SK-N-SH (cell line): ENCODE measurements around the gene PRRC2B. TPM values are rescaled to one million over a fixed set of nuclear protein-coding genes. Genes with fewer than 3 reads are reported as not detected.
"Not testable (repeated sequence)": the region's sequence is repeated elsewhere in the genome, so short reads cannot be mapped to it uniquely, and the experiment has no call there.

Experiments
- CTCF ChIA-PET: fragments of 300-600, 350-600 bp; formaldehyde crosslinking; extraction: SDS; loops from one replicate; lab custom pipeline; 2021; lab: Yijun Ruan, JAX
- POLR2A ChIA-PET: fragments of 350-600 bp; sonication (Branson Sonifier 250); formaldehyde crosslinking; extraction: SDS; loops from one replicate; lab custom pipeline; 2020; ENCODE audit warnings: antibody characterized with exemption, inconsistent platforms; lab: Yijun Ruan, JAX
- DNase-seq: peaks from one replicate; pipeline ENCODE4 v3.0.0; 2012
- H2AFZ ChIP-seq: fragments of 200-600 bp; sonication (generic); 2 replicates; pipeline ENCODE4 v1.8.1; 2016; ENCODE audit warnings: antibody characterized with exemption, mild to moderate bottlenecking, low read depth
- H3F3A ChIP-seq: fragments of 200-600 bp; sonication (generic); replicated peaks from 2 replicates; pipeline ENCODE3; 2016; ENCODE audit warnings: antibody characterized with exemption, mild to moderate bottlenecking; ENCODE audit not compliant: insufficient read depth
- H3K27ac ChIP-seq, 2 experiments: fragments of 200-500 bp in 1 of 2; fragments of 200-600 bp in 1 of 2; sonication (Bioruptor generic) in 1 of 2; sonication (generic), shearing (Covaris generic) in 1 of 2; 2 replicates each; pipeline versions ENCODE4 v1.5.1 to v1.6.1; 2014 to 2016; ENCODE audit warnings: low read depth in 2 of 2, inconsistent platforms in 1 of 2, low read length in 1 of 2, mild to moderate bottlenecking in 1 of 2, mixed read lengths in 1 of 2
- H3K27me3 ChIP-seq: fragments of 200-600 bp; sonication (generic), shearing (Covaris generic); 2 replicates; pipeline ENCODE4 v1.6.1; 2016; ENCODE audit warnings: mixed run types; ENCODE audit not compliant: insufficient read depth
- H3K36me3 ChIP-seq, 2 experiments: fragments of 200-500 bp in 1 of 2; fragments of 200-600 bp in 1 of 2; sonication (Bioruptor generic) in 1 of 2; sonication (generic) in 1 of 2; replicated peaks in 1 of 2; 2 replicates each; pipeline versions ENCODE3 to v1.5.1; 2014 to 2016; ENCODE audit warnings: low read length in 1 of 2, mild to moderate bottlenecking in 1 of 2; ENCODE audit not compliant: insufficient read depth in 2 of 2, control insufficient read depth in 1 of 2
- H3K4me1 ChIP-seq, 2 experiments: fragments of 200-500 bp in 1 of 2; fragments of 200-600 bp in 1 of 2; sonication (Bioruptor generic) in 1 of 2; sonication (generic), shearing (Covaris generic) in 1 of 2; 2 replicates each; pipeline versions ENCODE4 v1.5.1 to v1.6.1; 2014 to 2016; ENCODE audit warnings: low read depth in 1 of 2, low read length in 1 of 2, mixed run types in 1 of 2; ENCODE audit not compliant: insufficient read depth in 2 of 2, control insufficient read depth in 1 of 2
- H3K4me2 ChIP-seq: fragments of 200-600 bp; sonication (generic), shearing (Covaris generic); 2 replicates; pipeline ENCODE4 v1.6.1; 2017; ENCODE audit warnings: mixed run types
- H3K4me3 ChIP-seq, 2 experiments: fragments of 200-500 bp in 1 of 2; fragments of 200-600 bp in 1 of 2; sonication (Bioruptor generic) in 1 of 2; sonication (generic), shearing (Covaris generic) in 1 of 2; 2 replicates each; pipeline versions ENCODE4 v1.5.1 to v1.8.1; 2014 to 2016; ENCODE audit warnings: low read depth in 2 of 2, inconsistent platforms in 1 of 2, low read length in 1 of 2, mild to moderate bottlenecking in 1 of 2, mixed read lengths in 1 of 2, moderate library complexity in 1 of 2
- H3K79me2 ChIP-seq: fragments of 200-600 bp; sonication (generic); 2 replicates; pipeline ENCODE4 v1.8.1; 2017; ENCODE audit warnings: mild to moderate bottlenecking; ENCODE audit not compliant: insufficient read depth
- H3K9ac ChIP-seq: fragments of 200-600 bp; sonication (generic); 2 replicates; pipeline ENCODE4 v1.6.1; 2017; ENCODE audit warnings: mixed run types
- H3K9me2 ChIP-seq: fragments of 200-600 bp; sonication (generic); 2 replicates; pipeline ENCODE4 v1.6.1; 2017; ENCODE audit warnings: mixed run types
- H3K9me3 ChIP-seq: fragments of 200-600 bp; sonication (generic); 2 replicates; pipeline ENCODE4 v1.6.1; 2017; ENCODE audit warnings: mixed run types, mild to moderate bottlenecking, moderate library complexity
- H4K20me1 ChIP-seq: fragments of 200-600 bp; sonication (generic); 2 replicates; pipeline ENCODE4 v1.6.1; 2017; ENCODE audit warnings: mild to moderate bottlenecking, mixed run types; ENCODE audit not compliant: insufficient read depth
- CHD2 ChIP-seq: fragments of 150-350 bp; IDR thresholded peaks from 2 replicates; pipeline ENCODE4 v1.6.1; 2018; ENCODE audit warnings: low read length; ENCODE audit not compliant: partially characterized antibody
- CTCF ChIP-seq: fragments of 200-600 bp; sonication (generic); IDR thresholded peaks from 2 replicates; pipeline ENCODE4 v1.6.1; 2017; ENCODE audit warnings: antibody characterized with exemption, mild to moderate bottlenecking, moderate library complexity
- ELF1 ChIP-seq: IDR thresholded peaks from 2 replicates; pipeline ENCODE4 v1.4.0; 2012
- GABPA ChIP-seq: IDR thresholded peaks from 2 replicates; pipeline ENCODE4 v1.4.0; 2012; ENCODE audit warnings: low read depth, mild to moderate bottlenecking
- MXI1 ChIP-seq: IDR thresholded peaks from 2 replicates; pipeline ENCODE4 v1.6.1; 2012; ENCODE audit warnings: mild to moderate bottlenecking, low read depth, low read length, improper control_type of control experiment
- NFIC ChIP-seq: IDR thresholded peaks from 2 replicates; pipeline ENCODE4 v1.4.0; 2012; ENCODE audit warnings: borderline replicate concordance
- RCOR1 ChIP-seq: fragments of 150-350 bp; IDR thresholded peaks from 2 replicates; pipeline ENCODE4 v1.6.1; 2017; ENCODE audit warnings: antibody characterized with exemption, low read length
- SIN3A ChIP-seq: IDR thresholded peaks from 2 replicates; pipeline ENCODE4 v1.6.1; 2012; ENCODE audit warnings: low read depth, mild to moderate bottlenecking, low read length, moderate library complexity, borderline replicate concordance
- TAF1 ChIP-seq: IDR thresholded peaks from 2 replicates; pipeline ENCODE4 v1.6.1; 2012; ENCODE audit warnings: low read depth, mild to moderate bottlenecking, low read length, moderate library complexity, borderline replicate concordance
- TCF12 ChIP-seq: IDR thresholded peaks from 2 replicates; pipeline ENCODE4 v1.4.0; 2012
- TEAD4 ChIP-seq: IDR thresholded peaks from 2 replicates; pipeline ENCODE4 v1.4.0; 2012; ENCODE audit warnings: mild to moderate bottlenecking, borderline replicate concordance; ENCODE audit not compliant: insufficient read depth
- YY1 ChIP-seq: IDR thresholded peaks from 2 replicates; pipeline ENCODE4 v1.4.0; 2012; ENCODE audit warnings: low read depth, mild to moderate bottlenecking
- WGBS: methylation state at CpG from one replicate; pipeline ENCODE4 v1.1.6; 2017; ENCODE audit warnings: low lambda C conversion rate; 5-methylcytosine and 5-hydroxymethylcytosine counted together
- polyA plus RNA-seq, 3 experiments: library from polyadenylated mRNA; depleted of rRNA; stranded (reverse); fragments of >200 nt; gene quantifications; 2 replicates each; pipeline ENCODE4 v1.2.3, GENCODE V29; 2012
- TF ChIP-seq, protein P1 (sequence below): fragments of 150-350 bp; IDR thresholded peaks from 2 replicates; pipeline ENCODE4 v1.6.1; 2017; ENCODE audit warnings: antibody characterized with exemption, low read length, low read depth, borderline replicate concordance

Gene PRRC2B
- polyA plus RNA-seq, 1 of the 3 experiments (the other 2 are of a cell fraction): 26.3 TPM

DNA sequence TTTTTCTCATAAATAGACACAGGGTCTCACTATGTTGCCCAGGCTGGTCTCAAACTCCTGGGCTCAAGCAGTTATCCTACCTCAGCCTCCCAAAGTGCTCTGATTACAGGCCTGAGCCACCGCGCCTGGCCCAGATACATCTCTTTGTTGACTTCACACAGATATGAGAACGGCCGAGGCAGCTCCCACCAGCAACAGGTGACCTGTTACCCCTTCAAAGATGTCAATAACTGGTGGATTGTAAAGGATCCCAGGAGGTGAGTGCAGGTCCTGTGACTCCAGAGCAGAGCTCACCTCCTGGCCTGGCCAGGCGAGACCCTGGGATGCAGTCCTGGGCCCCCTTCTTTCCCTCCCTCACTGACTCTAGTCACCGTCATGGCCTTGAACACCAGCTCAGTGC is 118.0 kb downstream of the PRRC2B start (continued):
- TF ChIP-seq CTCF: no peak
- no peak for TF ChIP-seq SIN3A

GRCh38 chr9:131513177-131513576 is 119.3 kb downstream of the PRRC2B start:
- ChIA-PET CTCF (interaction anchor here (0.7 to 2.1 kb wide), 3 partner anchors 10 to 163 kb away, joined by 3 to 6 read pairs (median 4); partner anchors contain the start of gene POMT1), POLR2A (no interaction called here)
- no peak overlapping the region for H3K4me3 ChIP-seq
- no peak overlapping the region for H2AFZ ChIP-seq
- no peaks in the 10 kb centered on the region for H3K27me3 ChIP-seq
- H3K4me1 ChIP-seq: no peaks in the 10 kb centered on the region
- H3K27ac ChIP-seq: no peak overlapping the region
- H3K9me3 ChIP-seq: no peaks in the 10 kb centered on the region
- H3K9me2 ChIP-seq: no peaks in the 10 kb centered on the region
- no peaks in the 10 kb centered on the region for H3F3A ChIP-seq
- peaks cover 2% of the 10 kb centered on the region; the same call in 1 of the 2 replicates for H3K79me2 ChIP-seq
- no peak for DNase-seq
- no peak overlapping the region for H3K9ac ChIP-seq
- H3K4me2 ChIP-seq: no peak overlapping the region
- H4K20me1 ChIP-seq: no peaks in the 10 kb centered on the region
- peaks cover 12 to 69% of the 10 kb centered on the region in 2 experiments for H3K36me3 ChIP-seq
- TF ChIP-seq, protein P1, sequence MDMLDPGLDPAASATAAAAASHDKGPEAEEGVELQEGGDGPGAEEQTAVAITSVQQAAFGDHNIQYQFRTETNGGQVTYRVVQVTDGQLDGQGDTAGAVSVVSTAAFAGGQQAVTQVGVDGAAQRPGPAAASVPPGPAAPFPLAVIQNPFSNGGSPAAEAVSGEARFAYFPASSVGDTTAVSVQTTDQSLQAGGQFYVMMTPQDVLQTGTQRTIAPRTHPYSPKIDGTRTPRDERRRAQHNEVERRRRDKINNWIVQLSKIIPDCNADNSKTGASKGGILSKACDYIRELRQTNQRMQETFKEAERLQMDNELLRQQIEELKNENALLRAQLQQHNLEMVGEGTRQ: no peak
- TF ChIP-seq ELF1: no peak
- TF ChIP-seq MXI1: no peak
- no peak for TF ChIP-seq SIN3A
- no peak for TF ChIP-seq TCF12
- TF ChIP-seq YY1: no peak
- no peak for TF ChIP-seq RCOR1
- TF ChIP-seq GABPA: no peak
- TF ChIP-seq TAF1: no peak
- no peak for TF ChIP-seq CTCF
- no peak for TF ChIP-seq NFIC
- no peak for TF ChIP-seq CHD2
- TF ChIP-seq TEAD4: no peak
- WGBS: 92% methylated on average over 9 of the region's 15 CpGs

DNA sequence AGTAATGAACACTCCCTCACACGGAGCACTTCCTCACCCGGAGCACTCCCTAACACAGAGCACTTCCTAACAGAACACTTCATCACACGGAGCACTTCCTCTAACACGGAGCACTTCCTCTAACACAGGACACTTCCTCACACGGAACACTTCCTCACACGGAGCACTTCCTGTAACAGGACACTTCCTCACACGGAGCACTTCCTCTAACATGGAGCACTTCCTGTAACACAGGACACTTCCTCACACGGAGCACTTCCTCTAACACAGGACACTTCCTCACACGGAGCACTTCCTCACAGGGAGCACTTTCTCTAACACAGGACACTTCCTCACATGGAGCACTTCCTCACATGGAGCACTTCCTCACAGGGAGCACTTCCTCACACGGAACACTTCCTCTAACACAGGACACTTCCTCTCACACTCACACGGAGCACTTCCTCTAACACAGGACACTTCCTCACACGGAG is 121.7 kb downstream of the PRRC2B start:
- POLR2A ChIA-PET, H3K9me2 ChIP-seq, H3K9ac ChIP-seq, H3K79me2 ChIP-seq, H3K9me3 ChIP-seq, H2AFZ ChIP-seq, H3K4me3 ChIP-seq, H3K27me3 ChIP-seq, H3K4me2 ChIP-seq, H3K27ac ChIP-seq, H3F3A ChIP-seq, H4K20me1 ChIP-seq, H3K4me1 ChIP-seq, CTCF ChIA-PET, DNase-seq: not testable (repeated sequence)
- WGBS: 90% methylated on average over 8 of the region's 12 CpGs
- peaks cover 19 to 85% of the 10 kb centered on the region in 2 experiments for H3K36me3 ChIP-seq
